ENCODE results near the gene ASCC1.

- no peak for TF ChIP-seq CTCF (IDR thresholded peaks at IDR 0.05; ENCODE audit: low read length)
- no peak for TF ChIP-seq EZH2phosphoT487 (IDR thresholded peaks at IDR 0.05; ENCODE audit: low read length)
Measured at GRCh38 chr10:72089618-72090017, 126.5 kb downstream of the ASCC1 start.
